HG02973 (cell line): ENCODE results near the gene MADD.

Source experiments
- ATAC-seq: cut with Tn5 transposase; IDR thresholded peaks from one replicate; pipeline ENCODE4 v1.9.1; 2021; ENCODE audit warnings: moderate library complexity; ENCODE audit not compliant: unreplicated experiment

The MADD gene

DNA sequence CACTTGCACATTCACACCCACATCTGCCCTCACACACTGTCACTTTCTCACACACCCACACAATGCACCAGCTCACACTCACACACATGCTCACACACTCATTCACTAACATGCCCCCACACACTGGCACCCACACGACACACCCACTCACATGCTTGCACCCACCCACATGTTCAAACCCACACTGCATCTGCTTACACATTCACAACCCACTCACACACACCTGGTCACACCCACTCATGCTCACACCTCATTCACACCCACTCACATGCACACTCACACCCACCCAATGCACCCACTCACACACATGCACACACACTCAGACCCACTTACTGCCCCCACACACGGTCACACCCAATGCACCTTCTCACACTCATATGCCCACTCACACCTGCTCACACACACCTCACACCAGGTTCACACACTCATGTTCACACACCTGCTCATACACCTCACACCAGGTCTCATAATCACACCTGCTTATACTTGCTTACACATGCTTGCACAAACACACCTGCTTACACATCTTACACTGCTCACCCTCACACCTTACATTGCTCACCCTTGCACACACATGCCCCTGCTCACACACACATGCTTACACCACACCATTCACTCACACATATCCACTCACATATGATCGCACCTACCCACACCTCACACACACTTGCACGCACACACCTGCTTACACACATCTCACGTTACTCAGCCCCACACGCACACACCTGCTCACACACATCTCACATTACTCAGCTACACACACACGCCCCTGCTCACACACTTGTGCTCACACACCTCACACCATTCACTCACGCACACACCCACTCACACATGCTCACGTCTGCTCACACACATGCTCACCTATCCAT is 86.4 kb downstream of the MADD start:
- no peak for ATAC-seq

GRCh38 chr11:47356998-47357329 is 87.0 kb downstream of the MADD start:
- ATAC-seq: no peak

DNA sequence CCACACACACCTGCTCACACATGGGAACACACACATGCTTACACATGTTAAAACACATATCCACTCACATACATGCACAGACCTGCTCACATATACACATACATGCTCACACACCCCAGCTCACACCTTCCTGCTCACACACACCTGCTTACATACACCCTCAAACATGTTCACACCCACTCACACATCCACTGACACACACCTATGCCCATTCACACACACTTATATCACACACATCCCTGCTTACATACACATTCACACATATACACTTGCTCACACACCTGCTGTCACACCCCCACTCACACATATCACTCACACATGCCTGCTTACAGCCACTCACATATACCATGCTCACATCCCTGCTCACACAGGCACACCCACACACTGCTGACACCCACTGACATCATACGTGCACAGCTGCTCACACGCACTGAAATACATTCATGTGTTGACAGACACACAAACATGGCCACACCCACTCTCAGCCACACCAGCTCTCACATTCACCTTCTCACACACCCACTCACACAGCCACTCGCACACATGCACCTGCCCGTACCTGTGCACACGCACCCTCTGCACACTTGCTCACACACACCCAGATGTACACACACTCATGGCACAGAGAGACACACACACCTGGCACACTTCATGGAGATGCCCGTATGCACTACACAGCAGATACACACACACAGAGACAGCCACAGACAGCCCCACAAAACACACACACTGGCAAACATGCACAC is 88.2 kb downstream of the MADD start:
- ATAC-seq: no peak

- no peak for ATAC-seq
Observed at GRCh38 chr11:47358731-47359051, 88.8 kb downstream of the MADD start.

- no peak for ATAC-seq
Observed at GRCh38 chr11:47359162-47359561, 89.2 kb downstream of the MADD start.

GRCh38 chr11:47359586-47359985 is 89.7 kb downstream of the MADD start:
- no peak for ATAC-seq

DNA sequence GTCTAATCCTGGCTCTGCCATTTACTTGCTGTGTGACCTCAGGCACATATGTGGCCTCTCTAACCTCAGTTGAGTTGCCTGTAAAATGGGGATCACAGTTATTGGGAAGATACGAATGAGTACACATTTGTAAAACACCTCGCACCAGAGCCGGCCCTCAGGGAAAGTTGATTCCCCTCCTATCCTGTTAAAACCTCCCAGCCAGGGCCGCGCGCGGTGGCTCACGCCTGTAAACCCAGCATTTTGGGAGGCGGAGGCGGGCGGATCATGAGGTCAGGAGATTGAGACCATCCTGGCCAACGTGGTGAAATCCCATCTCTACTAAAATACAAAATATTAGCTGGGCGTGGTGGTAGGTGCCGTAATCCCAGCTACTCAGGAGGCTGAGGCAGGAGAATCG is 90.4 kb downstream of the MADD start:
- no peak for ATAC-seq

DNA sequence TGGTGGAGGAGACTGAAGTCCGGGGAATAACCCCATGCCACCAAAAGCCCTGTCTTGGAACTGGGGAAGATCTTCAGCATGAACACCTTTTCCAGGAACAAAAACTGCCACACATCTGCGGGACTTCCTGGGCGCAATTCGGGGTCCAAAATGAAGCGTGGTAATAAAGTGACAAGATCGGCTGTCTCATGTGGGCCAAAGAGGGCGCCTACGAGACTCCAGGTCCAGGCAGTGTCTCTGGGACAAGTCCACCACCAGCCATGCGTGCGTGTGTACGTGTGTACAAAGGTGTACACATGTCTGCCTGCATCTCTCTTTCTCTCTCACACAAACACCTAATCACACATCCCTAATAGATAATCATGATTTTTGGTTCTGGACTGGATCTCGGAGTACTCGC is 91.5 kb downstream of the MADD start:
- no peak for ATAC-seq

DNA sequence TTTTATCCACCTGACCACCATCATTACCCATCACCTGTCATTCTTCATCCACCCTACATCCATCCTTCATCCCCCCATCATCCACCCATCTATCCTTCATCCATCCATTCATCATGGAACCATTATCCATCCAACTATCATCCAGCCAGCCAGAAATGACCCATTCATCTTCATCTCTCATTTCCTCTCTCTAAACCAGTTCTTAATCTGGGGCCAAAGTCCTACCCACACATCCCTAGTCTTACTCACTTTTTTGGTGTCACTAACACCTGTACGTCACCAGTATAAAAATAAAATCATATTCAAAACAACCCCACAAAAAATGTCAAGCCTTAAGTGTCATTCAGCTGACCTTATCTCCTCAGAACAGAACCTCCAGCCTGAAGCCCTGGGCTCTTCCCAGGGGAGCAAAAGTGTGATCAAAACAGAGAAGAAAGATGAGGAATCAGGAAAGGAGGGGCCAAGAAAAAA is 96.1 kb downstream of the MADD start:
- ATAC-seq: no peak

DNA sequence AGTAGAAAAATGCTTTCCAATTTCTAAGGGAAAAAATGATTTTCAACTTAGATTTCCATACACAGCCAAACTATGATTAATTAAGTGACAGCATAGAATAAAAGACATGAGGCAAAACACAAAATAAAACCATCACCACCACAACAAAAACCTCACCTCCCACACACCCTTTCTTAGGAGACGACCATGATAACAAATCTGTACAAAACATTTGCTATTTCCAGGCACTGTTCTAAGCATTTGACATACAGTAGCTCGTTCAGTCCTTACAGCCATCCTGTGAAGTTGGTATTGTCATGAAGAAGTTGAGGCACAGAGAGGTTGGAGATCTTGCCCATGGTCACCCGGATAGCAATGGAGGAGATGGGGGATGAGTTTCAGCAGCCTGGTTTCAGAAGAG is 99.7 kb downstream of the MADD start:
- ATAC-seq: no peak

- ATAC-seq: no peak
Observed at GRCh38 chr11:47372422-47372821, 102.5 kb downstream of the MADD start.

DNA sequence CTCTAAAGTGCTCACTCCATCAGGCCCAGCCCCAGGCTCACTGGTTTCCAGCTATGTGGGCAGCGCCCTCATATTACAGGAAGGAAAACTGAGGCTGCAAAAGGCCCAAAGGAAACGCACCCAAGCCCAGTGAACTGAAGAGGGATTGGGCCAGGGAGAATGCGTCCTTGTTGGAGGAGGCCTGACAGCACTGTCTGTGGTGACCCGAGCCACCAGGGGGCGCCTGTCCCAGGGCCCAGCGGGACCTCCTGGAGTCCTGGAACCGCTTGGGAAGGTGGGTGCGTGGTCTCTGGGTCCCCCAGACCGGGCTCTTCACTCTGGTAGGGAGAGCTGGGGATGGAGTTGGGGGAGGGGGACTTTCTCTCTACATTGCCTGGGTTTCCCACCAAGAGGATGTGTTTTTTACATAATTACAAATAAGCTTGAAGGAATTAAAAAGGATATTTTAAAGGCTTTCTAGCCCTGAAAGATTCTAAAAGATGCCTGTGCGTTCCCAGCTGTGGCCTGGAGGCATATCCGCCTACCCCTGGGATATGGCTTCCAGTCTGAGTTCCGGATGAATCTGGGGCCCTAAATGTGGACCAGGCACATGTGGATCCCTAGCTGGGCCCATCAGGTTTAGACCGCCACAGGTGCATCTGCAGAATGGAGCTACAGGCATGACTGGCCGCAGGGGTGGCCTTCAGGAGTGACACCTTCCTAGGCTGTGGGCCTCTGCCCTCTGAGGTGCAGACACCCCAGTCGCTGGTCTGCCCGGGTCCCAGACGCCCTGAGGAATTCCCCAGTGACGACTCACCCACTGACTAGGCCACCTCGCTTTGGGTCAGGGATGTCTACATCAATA is 104.2 kb downstream of the MADD start:
- no peak for ATAC-seq

DNA sequence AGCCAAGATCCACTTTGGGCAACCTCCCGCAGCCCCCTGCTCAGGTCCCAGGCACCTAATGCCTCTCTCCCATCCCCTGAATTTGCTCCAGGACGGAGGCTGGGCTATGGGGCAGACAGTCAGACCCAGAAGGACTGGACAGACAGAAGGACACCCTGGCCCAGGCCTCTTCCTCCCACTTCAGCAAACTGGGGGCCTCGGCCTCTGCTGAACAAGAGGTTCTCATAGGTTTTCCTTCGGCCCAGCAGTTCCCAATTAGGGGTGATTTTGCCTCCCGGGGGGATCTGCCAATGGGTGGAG is 104.7 kb downstream of the MADD start:
- ATAC-seq: no peak

GRCh38 chr11:47375020-47375419 is 105.1 kb downstream of the MADD start:
- ATAC-seq: no peak

GRCh38 chr11:47375546-47376085 is 105.7 kb downstream of the MADD start:
- no peak for ATAC-seq

DNA sequence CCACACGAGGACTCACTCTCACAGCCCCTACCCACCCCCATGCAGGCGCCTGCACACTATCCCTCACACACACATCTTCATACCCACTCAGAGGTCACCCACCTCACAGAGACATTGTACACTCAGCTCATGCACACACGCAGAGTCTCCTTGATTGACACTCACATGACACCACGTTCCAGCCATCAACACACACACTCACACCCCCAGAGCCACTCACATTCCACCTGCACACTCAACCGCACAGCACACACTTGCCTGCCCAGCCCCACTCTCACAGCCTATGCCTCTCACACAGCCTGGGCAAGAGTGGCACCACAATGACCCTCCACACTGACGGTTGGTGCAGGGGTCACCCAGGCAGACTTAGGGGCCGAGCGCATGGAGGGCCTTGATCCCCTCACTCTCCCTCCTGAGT is 106.2 kb downstream of the MADD start:
- no peak for ATAC-seq

- peak; percentile 39 for ATAC-seq
Observed at GRCh38 chr11:47376525-47377371, 106.8 kb downstream of the MADD start.

DNA sequence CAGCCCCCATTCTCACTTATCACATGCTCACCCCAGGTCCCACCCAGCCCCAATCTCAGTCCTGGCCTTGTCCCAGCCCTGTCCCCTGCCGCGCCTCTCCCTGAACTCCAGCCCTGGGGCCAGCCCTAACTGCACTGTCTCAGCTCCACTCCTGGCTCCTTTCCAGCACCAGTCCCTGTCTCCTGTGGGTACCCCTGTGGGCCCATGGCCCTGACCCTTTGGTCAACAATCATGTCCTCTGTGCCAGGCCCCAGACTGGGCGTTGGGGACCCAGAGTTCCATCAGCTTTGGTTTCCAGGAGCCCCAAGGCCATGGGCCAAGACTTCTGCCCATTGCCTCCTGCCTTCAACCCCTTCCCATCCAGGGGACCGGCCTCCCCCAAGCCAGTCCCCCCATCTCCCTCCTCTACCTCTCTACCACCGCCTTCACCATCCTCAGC is 107.7 kb downstream of the MADD start:
- ATAC-seq: no peak

DNA sequence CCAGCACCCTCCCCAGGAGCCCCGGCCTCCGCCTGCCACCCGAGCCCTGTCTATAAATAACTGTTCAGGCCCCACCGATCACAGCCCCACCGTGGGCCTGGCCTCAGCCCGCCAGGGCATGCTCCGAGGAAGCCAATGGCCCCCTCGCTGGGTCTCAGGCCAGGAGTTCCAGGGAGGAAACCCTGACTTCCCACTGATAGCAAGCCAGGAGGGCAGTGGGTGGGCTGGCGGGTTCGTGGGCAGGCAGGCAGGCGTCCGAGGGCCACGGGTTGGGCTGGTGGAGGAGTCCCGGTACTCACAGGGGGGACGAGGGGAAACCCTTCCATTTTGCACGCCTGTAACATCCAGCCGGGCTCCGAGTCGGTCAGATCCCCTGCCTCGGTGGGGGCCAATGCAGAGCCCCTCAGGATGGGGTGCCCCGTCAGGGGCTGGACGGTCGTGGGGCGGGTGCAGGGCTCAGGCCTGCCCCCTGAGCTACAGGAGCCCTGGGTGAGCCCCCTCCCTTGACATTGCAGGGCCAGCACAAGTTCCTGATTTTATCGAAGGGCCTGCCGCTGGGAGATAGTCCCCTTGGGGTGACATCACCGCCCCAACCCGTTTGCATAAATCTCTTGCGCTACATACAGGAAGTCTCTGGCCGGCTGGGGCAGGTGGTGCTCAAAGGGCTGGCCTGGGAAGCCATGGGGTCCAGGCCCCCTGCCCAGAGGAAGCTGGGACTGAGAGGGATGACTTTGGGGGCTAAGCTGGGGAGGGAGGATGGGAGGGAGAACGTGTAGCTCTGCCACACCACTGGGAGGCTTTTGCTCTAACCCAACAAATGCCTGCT is 108.3 kb downstream of the MADD start, which contains the start of gene SPI1:
Gene SPI1, minus strand, starts transcription at position 538 of the 826 bp plus-strand sequence. Its CDS starts 194 bp downstream, at position 344.
- peak; percentile 64 for ATAC-seq

GRCh38 chr11:47378836-47379170 is 108.9 kb downstream of the MADD start:
- ATAC-seq: no peak
